ENCODE results near the gene SERINC4. TPM values are rescaled to one million over a fixed set of nuclear protein-coding genes. Genes with fewer than 3 reads are reported as not detected.
A peak's percentile ranks its signal among the peaks of the same experiment; 100 is the strongest.

The SERINC4 gene
- polyA plus RNA-seq, 1 experiment, result not detected

GRCh38 chr15:43774062-43774461 lies 26.0 kb downstream of the SERINC4 start:
- Histone ChIP-seq H3K27me3 (ENCODE audit: control insufficient read depth, insufficient read depth, low read length) (no peaks in the 10 kb centered on the region), H3K4me3 (ENCODE audit: low read depth, low read length) (no peak overlapping the region), H3K36me3 (ENCODE audit: control insufficient read depth, insufficient read depth, low read length) (peaks cover 8% of the 10 kb centered on the region)
- no peak for DNase-seq (ENCODE audit: low read depth)
- no peak for TF ChIP-seq CTCF (IDR thresholded peaks at IDR 0.05; ENCODE audit: insufficient read depth, low read depth, low read length)
- CTCF ChIA-PET, result no interaction called here
- POLR2A ChIA-PET, result no interaction called here

DNA sequence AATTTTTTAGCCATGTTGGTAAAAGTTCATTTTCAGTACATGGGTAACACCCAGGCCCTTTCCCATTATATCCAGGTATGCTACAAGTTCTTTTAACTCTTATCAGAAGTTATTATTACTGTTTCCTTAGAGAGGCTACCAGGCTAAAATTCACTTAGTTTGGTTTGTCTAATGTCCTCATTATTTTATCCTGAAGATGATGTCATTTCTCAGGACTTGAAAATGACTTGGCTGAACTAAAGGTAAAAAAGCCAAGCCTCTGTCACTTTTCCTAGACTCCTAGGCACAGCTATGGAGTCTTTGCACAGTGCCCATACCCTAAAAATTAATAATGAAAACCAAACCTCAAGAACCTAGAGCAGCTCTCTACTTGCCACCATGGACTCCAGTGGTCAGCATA lies 27.4 kb downstream of the SERINC4 start:
- ChIA-PET CTCF (no interaction called here), POLR2A (no interaction called here)
- Histone ChIP-seq H3K4me3 (ENCODE audit: low read depth, low read length) (no peak overlapping the region), H3K27me3 (ENCODE audit: control insufficient read depth, insufficient read depth, low read length) (no peaks in the 10 kb centered on the region), H3K36me3 (ENCODE audit: control insufficient read depth, insufficient read depth, low read length) (peaks cover 10% of the 10 kb centered on the region)
- DNase-seq (ENCODE audit: low read depth), result no peak
- TF ChIP-seq CTCF (IDR thresholded peaks at IDR 0.05; ENCODE audit: insufficient read depth, low read depth, low read length), result no peak

DNA sequence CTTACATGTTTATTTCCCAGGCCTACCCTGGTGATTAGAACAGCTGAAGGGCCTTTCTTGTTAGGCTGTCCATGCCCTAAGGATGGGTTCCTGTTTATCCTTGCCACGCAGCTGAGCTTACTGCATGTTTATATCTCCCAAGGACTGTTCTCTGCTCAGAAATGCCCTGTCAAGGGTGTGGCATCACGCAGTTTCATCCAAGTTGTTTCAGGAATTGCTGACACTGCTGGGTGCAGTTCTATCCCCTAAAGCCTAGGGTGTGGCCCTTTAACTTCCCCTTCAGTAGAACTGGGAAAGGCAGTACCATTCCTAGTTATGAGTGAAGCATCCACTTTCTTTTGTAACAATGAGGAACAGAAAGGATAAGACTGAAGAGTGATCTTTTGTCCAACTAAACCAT lies 28.2 kb downstream of the SERINC4 start:
- H3K36me3 ChIP-seq (ENCODE audit: control insufficient read depth, insufficient read depth, low read length), result peaks cover 12% of the 10 kb centered on the region

DNA sequence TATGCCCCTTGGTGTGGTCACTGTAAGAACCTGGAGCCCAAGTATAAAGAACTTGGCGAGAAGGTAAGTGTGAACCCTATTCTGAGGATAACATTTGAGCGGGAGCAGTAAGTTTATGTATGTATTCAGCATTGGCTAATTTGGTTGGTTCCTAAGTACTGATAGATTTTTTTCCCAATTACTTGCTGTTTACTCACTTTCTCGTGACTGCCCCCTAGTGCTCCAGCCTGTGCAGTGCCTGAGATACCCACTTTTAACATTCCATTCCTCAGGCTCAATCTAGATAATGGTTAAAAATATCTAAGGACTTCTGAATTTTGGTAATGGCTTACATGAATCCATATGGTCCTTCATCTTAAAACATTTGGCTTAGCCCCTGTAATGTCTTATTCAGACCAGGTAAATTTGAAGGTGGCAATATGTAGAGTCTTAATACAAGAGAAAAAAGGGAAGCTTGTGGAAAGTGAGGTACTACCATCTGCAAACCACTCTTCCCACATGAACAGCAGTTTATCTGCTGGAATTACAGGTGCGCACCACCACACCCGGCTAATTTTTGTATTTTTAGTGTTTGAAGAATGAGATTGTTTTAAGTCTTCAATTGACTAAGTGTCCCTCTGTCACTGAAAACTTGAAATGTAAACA lies 30.3 kb downstream of the SERINC4 start:
- TF ChIP-seq CTCF (IDR thresholded peaks at IDR 0.05; ENCODE audit: insufficient read depth, low read depth, low read length), result peak; percentile 90
- POLR2A ChIA-PET, result no interaction called here
- CTCF ChIA-PET, result interaction anchor here (0.6 to 1.9 kb wide), 7 partner anchors 10 to 395 kb away, joined by 3 to 10 read pairs (median 3); no protein-coding TSS in a partner anchor
- Histone ChIP-seq H3K4me3 (ENCODE audit: low read depth, low read length) (no peak overlapping the region), H3K27me3 (ENCODE audit: control insufficient read depth, insufficient read depth, low read length) (no peaks in the 10 kb centered on the region), H3K36me3 (ENCODE audit: control insufficient read depth, insufficient read depth, low read length) (peaks cover 14% of the 10 kb centered on the region)
- peak; percentile 24 for DNase-seq (ENCODE audit: low read depth)

More for the DNA sequence above, 28.2 kb downstream of the SERINC4 start:
- no peak for DNase-seq (ENCODE audit: low read depth)
- CTCF ChIA-PET, result interaction anchor here (0.6 to 1.6 kb wide), 3 partner anchors 15 to 253 kb away, joined by 3 to 5 read pairs (median 3); partner anchors contain the start of genes HYPK and SERINC4
- no peaks in the 10 kb centered on the region for H3K27me3 ChIP-seq (ENCODE audit: control insufficient read depth, insufficient read depth, low read length)
- H3K4me3 ChIP-seq (ENCODE audit: low read depth, low read length), result no peak overlapping the region
- no peak for TF ChIP-seq CTCF (IDR thresholded peaks at IDR 0.05; ENCODE audit: insufficient read depth, low read depth, low read length)
- POLR2A ChIA-PET, result interaction anchor here (0.6 kb wide), 2 partner anchors 22 to 316 kb away, joined by 4 to 12 read pairs; no protein-coding TSS in a partner anchor

DNA sequence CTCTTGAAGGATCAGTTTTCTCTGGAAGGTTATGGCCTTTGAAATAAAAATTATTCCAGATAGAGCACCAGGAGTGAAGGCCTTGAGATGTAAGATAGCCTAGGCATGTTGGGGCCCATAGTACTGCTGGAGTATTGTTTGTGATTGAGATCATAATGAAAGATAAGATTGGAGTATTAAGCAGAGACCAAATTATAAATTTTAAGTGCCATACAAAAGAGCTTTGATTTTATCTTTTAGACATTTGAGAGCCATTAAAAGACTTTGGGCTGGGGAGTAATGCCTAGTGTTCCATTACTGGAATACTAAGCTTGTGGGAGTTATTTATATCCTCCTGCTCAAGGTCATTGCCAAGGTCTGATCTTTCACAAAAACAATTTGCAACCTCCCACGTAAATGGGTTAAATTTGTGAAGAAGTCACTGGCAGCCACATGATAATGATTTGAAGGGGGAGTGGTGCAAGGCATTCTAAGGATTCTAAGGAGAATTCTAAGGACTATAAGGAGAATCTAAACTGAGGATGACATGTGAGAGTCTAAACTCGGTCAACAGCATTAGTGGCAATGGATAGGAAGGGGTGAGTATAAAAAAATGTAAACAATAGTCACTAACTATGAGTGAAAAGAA lies 36.1 kb downstream of the SERINC4 start:
- ChIA-PET POLR2A (no interaction called here), CTCF (no interaction called here)
- DNase-seq (ENCODE audit: low read depth), result no peak
- H3K4me3 ChIP-seq (ENCODE audit: low read depth, low read length), result no peak overlapping the region
- TF ChIP-seq CTCF (IDR thresholded peaks at IDR 0.05; ENCODE audit: insufficient read depth, low read depth, low read length), result no peak
- no peaks in the 10 kb centered on the region for H3K27me3 ChIP-seq (ENCODE audit: control insufficient read depth, insufficient read depth, low read length)
- peaks cover 9% of the 10 kb centered on the region for H3K36me3 ChIP-seq (ENCODE audit: control insufficient read depth, insufficient read depth, low read length)
